Measurements from ENCODE around the gene CPPED1. TPM values are rescaled to one million over a fixed set of nuclear protein-coding genes. Genes with fewer than 3 reads are reported as not detected.

The CPPED1 gene
- total RNA-seq, 1 experiment from 2014 or later = 7.9 TPM

GRCh38 chr16:12829096-12829888 lies 25.6 kb upstream of the CPPED1 start:
- Histone ChIP-seq H3K18ac (ENCODE audit: insufficient read length, low read depth, low read length) (no peak overlapping the region), H3T11ph (ENCODE audit: low read length) (no peak overlapping the region), H2BK12ac (ENCODE audit: insufficient read length, low read depth, low read length) (no peak overlapping the region), H2BK5ac (ENCODE audit: insufficient read length, low read length) (no peak overlapping the region), H4K20me1 (ENCODE audit: control insufficient read depth, insufficient read depth, insufficient read length) (no peaks in the 10 kb centered on the region), H3K4me2 (ENCODE audit: insufficient read depth, insufficient read length, low read length) (no peak overlapping the region), H3K4me1 (ENCODE audit: insufficient read depth, low read length) (no peaks in the 10 kb centered on the region), H4K5ac (ENCODE audit: insufficient read length, low read depth, low read length) (no peak overlapping the region), H3K27me3 (ENCODE audit: insufficient read depth, low read length) (no peaks in the 10 kb centered on the region), H2BK20ac (ENCODE audit: low read depth, low read length, poor library complexity, severe bottlenecking) (no peak overlapping the region), H3K23me2 (ENCODE audit: insufficient read length, low read depth, low read length, poor library complexity, severe bottlenecking) (no peaks in the 10 kb centered on the region), H3K9ac (ENCODE audit: extremely low read depth, insufficient read length, low read length) (no peak overlapping the region), H2AFZ (ENCODE audit: low read length) (no peak overlapping the region), H3K23ac (ENCODE audit: insufficient read length, low read depth, low read length) (no peak overlapping the region), H2BK120ac (ENCODE audit: low read depth, low read length, poor library complexity, severe bottlenecking) (no peak overlapping the region), H3K4ac (ENCODE audit: low read depth, low read length) (no peak overlapping the region), H4K91ac (ENCODE audit: insufficient read length, low read depth, low read length) (no peak overlapping the region), H2BK15ac (ENCODE audit: low read depth, low read length) (no peak overlapping the region), H3K27ac (ENCODE audit: insufficient read length, low read depth, low read length) (no peak overlapping the region), H3K56ac (ENCODE audit: insufficient read length, low read depth, low read length) (no peak overlapping the region), H3K9me3 (ENCODE audit: control insufficient read depth, low read depth, low read length) (no peaks in the 10 kb centered on the region), H2AK5ac (ENCODE audit: insufficient read length, low read length) (no peak overlapping the region), H3K79me1 (ENCODE audit: insufficient read depth, low read depth, low read length, poor library complexity, severe bottlenecking) (no peaks in the 10 kb centered on the region), H3K14ac (ENCODE audit: insufficient read depth, low read length) (no peak overlapping the region), H4K8ac (replicated peaks; ENCODE audit: insufficient read length, low read depth, low read length) (no peak overlapping the region), H3K79me2 (ENCODE audit: insufficient read depth, low read length) (no peaks in the 10 kb centered on the region)
- Mint-ChIP-seq H3K27ac (no peak overlapping the region), H3K4me1 (peaks cover 7 to 8% of the 10 kb centered on the region in 2 experiments), H3K36me3 (ENCODE audit: insufficient read depth in 1 of 3, low read depth in 3 of 3) (no peaks in the 10 kb centered on the region), H3K27me3 (ENCODE audit: low read depth) (no peaks in the 10 kb centered on the region), H3K9me3 (no peaks in the 10 kb centered on the region), H3K4me3 (no peak overlapping the region)
- DNase-seq = no peak
- TF ChIP-seq CTCF (conservative IDR thresholded peaks at IDR 0.05) = no peak
- WGBS (ENCODE audit: extremely low coverage, insufficient read length, low lambda C conversion rate) = no CpG with 5 or more reads among the region's 11 CpGs
